Mesenchymal stem cell (in vitro differentiated cells and primary cell): ENCODE results near the gene WDR81.

ENCODE experiments used
- DNase-seq: peaks from one replicate; pipeline ENCODE4 v3.0.0-alpha.2; 2013
- H2AFZ ChIP-seq: one replicate; pipeline ENCODE4 v1.6.1; 2013; ENCODE audit warnings: low read depth, mild to moderate bottlenecking, control low read depth, inconsistent platforms, low read length, moderate library complexity
- H2AK5ac ChIP-seq: 2 replicates; pipeline ENCODE4 v1.6.1; 2013; ENCODE audit warnings: low read length, moderate library complexity, mild to moderate bottlenecking, inconsistent platforms; ENCODE audit not compliant: severe bottlenecking
- H2BK120ac ChIP-seq: one replicate; pipeline ENCODE4 v1.6.1; 2013; ENCODE audit warnings: low read depth, mild to moderate bottlenecking, inconsistent platforms, low read length, moderate library complexity
- H2BK12ac ChIP-seq, 2 experiments: one replicate each; pipeline ENCODE4 v1.6.1; 2013; ENCODE audit warnings: inconsistent platforms in 2 of 2, low read length in 2 of 2, mild to moderate bottlenecking in 2 of 2, moderate library complexity in 2 of 2, control low read depth in 1 of 2
- H2BK15ac ChIP-seq: one replicate; pipeline ENCODE4 v1.6.1; 2013; ENCODE audit warnings: mild to moderate bottlenecking, low read depth, inconsistent platforms; ENCODE audit not compliant: poor library complexity, severe bottlenecking
- H2BK5ac ChIP-seq: 2 replicates; pipeline ENCODE4 v1.6.1; 2013; ENCODE audit warnings: low read depth, mild to moderate bottlenecking, low read length, control low read depth, inconsistent platforms; ENCODE audit not compliant: poor library complexity, severe bottlenecking
- H3K14ac ChIP-seq, 2 experiments: one replicate each; pipeline ENCODE4 v1.6.1; 2013; ENCODE audit warnings: inconsistent platforms in 2 of 2, low read length in 2 of 2, control low read depth in 1 of 2, mild to moderate bottlenecking in 1 of 2, moderate library complexity in 1 of 2
- H3K18ac ChIP-seq, 2 experiments: one replicate each; pipeline ENCODE4 v1.6.1; 2013; ENCODE audit warnings: inconsistent platforms in 2 of 2, low read length in 2 of 2, control low read depth in 1 of 2, low read depth in 1 of 2, mild to moderate bottlenecking in 1 of 2
- H3K23ac ChIP-seq, 2 experiments: one replicate each; pipeline ENCODE4 v1.6.1; 2013; ENCODE audit warnings: inconsistent platforms in 2 of 2, low read length in 2 of 2, mild to moderate bottlenecking in 2 of 2, moderate library complexity in 2 of 2, control low read depth in 1 of 2
- H3K27ac ChIP-seq: 2 replicates; pipeline ENCODE4 v1.5.1; 2013; ENCODE audit warnings: mild to moderate bottlenecking, moderate library complexity, low read length, control low read depth, inconsistent platforms; ENCODE audit not compliant: poor library complexity, severe bottlenecking
- H3K27me3 ChIP-seq, 2 experiments: 2 replicates each; pipeline versions ENCODE4 v1.6.1 to v1.7.0; 2013; ENCODE audit warnings: low read length in 2 of 2, mild to moderate bottlenecking in 2 of 2, moderate library complexity in 2 of 2, control low read depth in 1 of 2, inconsistent platforms in 1 of 2; ENCODE audit not compliant: control insufficient read depth in 1 of 2, insufficient read depth in 1 of 2
- H3K36me3 ChIP-seq, 2 experiments: 2 replicates each; pipeline versions ENCODE4 v1.6.1 to v1.7.0; 2013; ENCODE audit warnings: low read length in 2 of 2, control low read depth in 1 of 2, inconsistent platforms in 1 of 2, low read depth in 1 of 2, mild to moderate bottlenecking in 1 of 2; ENCODE audit not compliant: insufficient read depth in 2 of 2, control insufficient read depth in 1 of 2
- H3K4ac ChIP-seq, 2 experiments: one replicate each; pipeline ENCODE4 v1.6.1; 2013; ENCODE audit warnings: inconsistent platforms in 2 of 2, low read length in 2 of 2, mild to moderate bottlenecking in 2 of 2, moderate library complexity in 2 of 2, control low read depth in 1 of 2, low read depth in 1 of 2
- H3K4me1 ChIP-seq: 2 replicates; pipeline ENCODE4 v1.6.1; 2013; ENCODE audit warnings: low read depth, low read length, control low read depth; ENCODE audit not compliant: control insufficient read depth, insufficient read depth
- H3K4me2 ChIP-seq: 2 replicates; pipeline ENCODE4 v1.6.1; 2013; ENCODE audit warnings: low read length, mild to moderate bottlenecking, inconsistent platforms; ENCODE audit not compliant: poor library complexity, severe bottlenecking
- H3K4me3 ChIP-seq, 2 experiments: 2 replicates each; pipeline versions ENCODE4 v1.5.1 to v1.7.0; 2013; ENCODE audit warnings: low read length in 2 of 2, mild to moderate bottlenecking in 2 of 2, control low read depth in 1 of 2, low read depth in 1 of 2; ENCODE audit not compliant: insufficient read depth in 1 of 2
- H3K79me1 ChIP-seq: replicated peaks from 2 replicates; pipeline ENCODE4 v1.6.1; 2013; ENCODE audit warnings: mild to moderate bottlenecking, control low read depth, low read length, inconsistent platforms; ENCODE audit not compliant: poor library complexity, severe bottlenecking
- H3K9ac ChIP-seq: 2 replicates; pipeline ENCODE4 v1.7.0; 2013; ENCODE audit warnings: mild to moderate bottlenecking, low read length, moderate library complexity
- H3K9me3 ChIP-seq: 2 replicates; pipeline ENCODE4 v1.7.0; 2013; ENCODE audit warnings: mild to moderate bottlenecking, low read length; ENCODE audit not compliant: control insufficient read depth
- H4K8ac ChIP-seq: one replicate; pipeline ENCODE4 v1.6.1; 2013; ENCODE audit warnings: inconsistent platforms, mild to moderate bottlenecking, low read length, moderate library complexity
- H4K91ac ChIP-seq: one replicate; pipeline ENCODE4 v1.6.1; 2013; ENCODE audit warnings: mild to moderate bottlenecking, low read length, inconsistent platforms
- WGBS: methylation state at CpG from one replicate; pipeline ENCODE4 v1.1.7; 2013; ENCODE audit warnings: mixed read lengths; 5-methylcytosine and 5-hydroxymethylcytosine counted together

WDR81 gene

DNA sequence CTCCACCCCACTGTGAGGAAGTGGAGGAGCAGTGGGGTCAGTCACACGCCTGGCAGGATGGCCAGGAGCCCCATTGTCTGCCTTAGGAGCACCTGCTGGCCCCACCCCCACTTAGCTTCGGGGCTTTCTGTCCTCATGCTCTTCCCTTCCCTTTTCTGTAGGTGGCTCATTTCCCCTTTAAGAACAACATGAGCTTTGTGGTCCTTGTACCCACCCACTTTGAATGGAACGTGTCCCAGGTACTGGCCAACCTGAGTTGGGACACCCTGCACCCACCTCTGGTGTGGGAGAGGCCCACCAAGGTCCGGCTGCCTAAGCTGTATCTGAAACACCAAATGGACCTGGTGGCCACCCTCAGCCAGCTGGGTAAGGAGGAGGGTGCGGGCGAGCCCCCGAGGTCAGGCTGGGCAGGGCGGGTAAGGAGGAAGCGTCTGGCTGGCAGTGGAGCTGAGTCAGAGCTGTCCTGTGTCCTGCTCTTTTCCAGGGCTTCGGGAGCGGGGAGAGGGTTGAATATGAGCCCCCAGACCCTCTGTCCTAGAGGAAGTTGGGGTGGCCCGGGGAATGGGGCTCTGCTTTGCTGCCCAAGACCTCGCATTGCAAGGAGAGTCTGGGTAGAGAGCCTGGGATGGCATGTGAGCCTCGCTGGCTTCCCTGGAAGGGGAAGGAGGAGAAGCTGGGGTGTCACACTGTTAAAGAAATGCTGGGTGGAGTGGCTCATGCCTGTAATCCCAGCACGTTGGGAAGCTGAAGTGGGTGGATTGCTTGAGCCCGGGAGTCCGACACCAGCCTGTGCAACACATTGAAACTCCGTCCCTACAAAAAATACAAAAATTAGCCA, 28.1 kb downstream of the WDR81 start:
- H3K27me3 ChIP-seq, result no peaks in the 10 kb centered on the region
- H3K4me3 ChIP-seq, result no peak overlapping the region
- H3K23ac ChIP-seq, result no peak overlapping the region
- no peak overlapping the region for H4K91ac ChIP-seq
- H4K8ac ChIP-seq, result no peak overlapping the region
- H2AFZ ChIP-seq, result no peak overlapping the region
- H3K27ac ChIP-seq, result no peak overlapping the region
- H2BK120ac ChIP-seq, result no peak overlapping the region
- no peak for DNase-seq
- H3K4ac ChIP-seq, result no peak overlapping the region
- H3K36me3 ChIP-seq, result peaks cover 0 to 5% of the 10 kb centered on the region in 2 experiments
- H3K4me2 ChIP-seq, result peak overlapping the region; percentile 6
- no peak overlapping the region for H2BK5ac ChIP-seq
- 68% methylated on average over 14 of the region's 18 CpGs for WGBS
- no peak overlapping the region for H2BK15ac ChIP-seq
- H3K14ac ChIP-seq, result peak overlapping the region in 1 of 2 experiments; percentile 49
- H2AK5ac ChIP-seq, result no peak overlapping the region
- H2BK12ac ChIP-seq, result peak overlapping the region in 1 of 2 experiments; percentile 64
- no peaks in the 10 kb centered on the region for H3K9me3 ChIP-seq
- no peak overlapping the region for H3K9ac ChIP-seq
- H3K79me1 ChIP-seq, result no peaks in the 10 kb centered on the region
- no peak overlapping the region for H3K18ac ChIP-seq
- peaks cover 27% of the 10 kb centered on the region for H3K4me1 ChIP-seq

DNA sequence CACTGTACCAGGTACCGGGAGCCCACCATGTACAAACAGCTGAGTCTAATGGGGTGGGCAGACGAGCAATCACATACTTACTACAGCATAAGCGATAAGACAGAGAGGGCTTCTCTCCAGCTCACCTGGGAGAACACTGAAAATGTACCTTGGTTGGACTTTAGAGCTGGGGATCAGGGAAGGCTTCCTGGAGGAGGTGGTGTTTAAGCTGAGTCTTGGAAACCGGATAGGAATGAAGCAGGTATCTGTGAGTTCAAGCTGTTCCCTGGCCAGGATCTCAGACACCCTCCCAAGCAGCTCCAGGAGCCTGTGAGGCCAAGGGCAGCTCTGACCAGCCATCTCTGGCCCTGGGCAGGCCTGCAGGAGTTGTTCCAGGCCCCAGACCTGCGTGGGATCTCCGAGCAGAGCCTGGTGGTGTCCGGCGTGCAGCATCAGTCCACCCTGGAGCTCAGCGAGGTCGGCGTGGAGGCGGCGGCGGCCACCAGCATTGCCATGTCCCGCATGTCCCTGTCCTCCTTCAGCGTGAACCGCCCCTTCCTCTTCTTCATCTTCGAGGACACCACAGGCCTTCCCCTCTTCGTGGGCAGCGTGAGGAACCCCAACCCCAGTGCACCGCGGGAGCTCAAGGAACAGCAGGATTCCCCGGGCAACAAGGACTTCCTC, 29.4 kb downstream of the WDR81 start:
- Histone ChIP-seq H2BK12ac (peak overlapping the region; percentile 43 to 71), H3K79me1 (no peaks in the 10 kb centered on the region)
- 87% methylated on average over 23 of the region's 23 CpGs for WGBS

DNA sequence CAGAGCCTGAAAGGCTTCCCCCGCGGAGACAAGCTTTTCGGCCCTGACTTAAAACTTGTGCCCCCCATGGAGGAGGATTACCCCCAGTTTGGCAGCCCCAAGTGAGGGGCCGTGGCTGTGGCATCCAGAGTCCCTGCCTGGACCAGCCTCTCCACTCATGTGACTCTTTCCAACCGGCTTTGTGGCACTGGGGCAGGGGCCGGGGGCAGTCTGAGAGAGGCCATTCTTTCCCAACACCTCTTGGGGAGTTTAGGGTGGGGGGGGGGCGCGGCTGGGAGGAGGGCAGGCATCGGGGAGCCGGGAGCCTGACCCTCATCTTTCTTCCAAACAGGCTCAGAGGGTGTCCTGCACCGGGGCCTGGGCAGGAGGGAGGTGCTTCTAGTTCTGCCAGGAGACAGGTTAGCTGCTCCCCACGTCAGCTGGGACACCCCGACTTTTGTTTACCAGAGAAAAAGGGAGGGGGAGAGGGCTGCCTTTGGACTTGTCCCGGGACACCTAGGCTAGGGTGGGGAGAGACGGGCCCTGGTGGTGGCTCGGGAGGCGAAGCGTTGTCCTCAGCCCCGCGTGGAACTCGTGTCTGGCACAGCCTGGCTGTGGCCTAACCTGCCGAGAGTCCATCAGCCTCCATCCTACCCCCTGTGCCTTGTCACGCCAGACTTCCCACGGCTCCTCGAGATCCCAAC, 30.1 kb downstream of the WDR81 start:
- H3K79me1 ChIP-seq, result no peaks in the 10 kb centered on the region
- H3K18ac ChIP-seq, result peak overlapping the region in 1 of 2 experiments; percentile 18
- H3K27me3 ChIP-seq, result no peaks in the 10 kb centered on the region
- H3K14ac ChIP-seq, result peak overlapping the region in 1 of 2 experiments; percentile 68
- no peak overlapping the region for H4K8ac ChIP-seq
- H3K9ac ChIP-seq, result no peak overlapping the region
- H3K23ac ChIP-seq, result no peak overlapping the region
- H3K4ac ChIP-seq, result peak overlapping the region in 1 of 2 experiments; percentile 40
- no peak overlapping the region for H2BK120ac ChIP-seq
- no peaks in the 10 kb centered on the region for H3K36me3 ChIP-seq
- H2BK12ac ChIP-seq, result peak overlapping the region in 1 of 2 experiments; percentile 21
- 85% methylated on average over 24 of the region's 25 CpGs for WGBS
- H3K4me1 ChIP-seq, result peaks cover 28% of the 10 kb centered on the region
- no peak overlapping the region for H2AFZ ChIP-seq
- no peak overlapping the region for H2BK5ac ChIP-seq
- no peak for DNase-seq
- no peak overlapping the region for H4K91ac ChIP-seq
- H3K27ac ChIP-seq, result no peak overlapping the region
- peak overlapping the region; percentile 2 for H2BK15ac ChIP-seq
- H3K4me2 ChIP-seq, result no peak overlapping the region
- H3K9me3 ChIP-seq, result no peaks in the 10 kb centered on the region
- H3K4me3 ChIP-seq, result no peak overlapping the region
- no peak overlapping the region for H2AK5ac ChIP-seq

More for the DNA sequence above, 29.4 kb downstream of the WDR81 start:
- H2AFZ ChIP-seq, result no peak overlapping the region
- H3K27me3 ChIP-seq, result no peaks in the 10 kb centered on the region
- H4K91ac ChIP-seq, result peak overlapping the region; percentile 54
- H3K4me3 ChIP-seq, result peak overlapping the region in 1 of 2 experiments; percentile 6
- H3K23ac ChIP-seq, result no peak overlapping the region
- H3K18ac ChIP-seq, result peak overlapping the region in 1 of 2 experiments; percentile 74
- H2AK5ac ChIP-seq, result no peak overlapping the region
- peak overlapping the region; percentile 46 for H4K8ac ChIP-seq
- H2BK5ac ChIP-seq, result no peak overlapping the region
- no peak overlapping the region for H3K4me2 ChIP-seq
- no peak overlapping the region for H3K27ac ChIP-seq
- H3K4me1 ChIP-seq, result peaks cover 28% of the 10 kb centered on the region
- H3K9me3 ChIP-seq, result no peaks in the 10 kb centered on the region
- peak overlapping the region; percentile 26 for H2BK15ac ChIP-seq
- no peak overlapping the region for H3K14ac ChIP-seq
- H3K36me3 ChIP-seq, result no peaks in the 10 kb centered on the region
- H3K9ac ChIP-seq, result no peak overlapping the region
- DNase-seq, result no peak
- H3K4ac ChIP-seq, result no peak overlapping the region
- no peak overlapping the region for H2BK120ac ChIP-seq
